Measurements from ENCODE around the gene SLTM.
A peak's percentile ranks its signal among the peaks of the same experiment; 100 is the strongest.
"Not testable (repeated sequence)": the region's sequence is repeated elsewhere in the genome, so short reads cannot be mapped to it uniquely, and the experiment has no call there.

SLTM gene

GRCh38 chr15:58933281-58934113 is at the start of gene SLTM:
Gene SLTM (minus strand): TSS chr15:58933679. CDS start chr15:58933565, 114 bp downstream.
- DNase-seq: peak; percentile 92 to 96

GRCh38 chr15:58983261-58983660 is 49.8 kb upstream of the SLTM start:
- no peak for DNase-seq

GRCh38 chr15:58981808-58982475 is 48.5 kb upstream of the SLTM start:
- no peak for DNase-seq

GRCh38 chr15:58980351-58980939 is 47.0 kb upstream of the SLTM start:
- DNase-seq: no peak

- no peak for DNase-seq
Measured at GRCh38 chr15:58977887-58978286, 44.4 kb upstream of the SLTM start.

GRCh38 chr15:58967479-58967878 is 34.0 kb upstream of the SLTM start:
- DNase-seq: no peak

- no peak for DNase-seq
Measured at GRCh38 chr15:58966698-58967097, 33.2 kb upstream of the SLTM start.

- no peak for DNase-seq
Measured at GRCh38 chr15:58962662-58963565, 29.4 kb upstream of the SLTM start.

GRCh38 chr15:58962136-58962535 is 28.7 kb upstream of the SLTM start:
- DNase-seq: no peak

- DNase-seq: no peak
Measured at GRCh38 chr15:58958811-58959210, 25.3 kb upstream of the SLTM start.

GRCh38 chr15:58957101-58957973 is 23.9 kb upstream of the SLTM start:
- DNase-seq: peak; percentile 62 to 65

- no peak for DNase-seq
Measured at GRCh38 chr15:58952751-58953150, 19.3 kb upstream of the SLTM start.

- no peak for DNase-seq
Measured at GRCh38 chr15:58951388-58952007, 18.0 kb upstream of the SLTM start.

- no peak for DNase-seq
Measured at GRCh38 chr15:58947179-58947578, 13.7 kb upstream of the SLTM start.

GRCh38 chr15:58934974-58935373 is 1.5 kb upstream of the SLTM start:
- DNase-seq: not testable (repeated sequence)

GRCh38 chr15:58934521-58934920 is 1.0 kb upstream of the SLTM start:
- no peak for DNase-seq

- DNase-seq: no peak
Measured at GRCh38 chr15:58934114-58934447, 602 bp upstream of the SLTM start.

GRCh38 chr15:58932710-58933280 is 684 bp downstream of the SLTM start:
- DNase-seq: no peak

GRCh38 chr15:58931987-58932588 is 1.4 kb downstream of the SLTM start:
- DNase-seq: no peak

- DNase-seq: no peak
Measured at GRCh38 chr15:58929891-58930416, 3.5 kb downstream of the SLTM start.
